Measurements from ENCODE around the gene TRIO. TPM values are rescaled to one million over a fixed set of nuclear protein-coding genes. Genes with fewer than 3 reads are reported as not detected.

TRIO gene
- polyA plus RNA-seq, 1 donor (not counting 4 experiments of a cell fraction or from before 2014, with no cell fraction given): 57.2 TPM

- peak overlapping the region; percentile 89 for H3K27ac ChIP-seq (ENCODE audit: control insufficient read depth, insufficient read depth, low read length)
- peak overlapping the region; percentile 71 for H3K9ac ChIP-seq (ENCODE audit: control insufficient read depth, extremely low read depth, insufficient read depth, low read length)
- no peaks in the 10 kb centered on the region for H3K36me3 ChIP-seq (ENCODE audit: control insufficient read depth in 2 of 2, extremely low read depth in 1 of 2, insufficient read depth in 2 of 2, low read length in 2 of 2)
- peak; percentile 69 for FAIRE-seq
- H3K79me2 ChIP-seq (ENCODE audit: control insufficient read depth, insufficient read depth, low read length): peaks cover 95% of the 10 kb centered on the region
- H2AFZ ChIP-seq (ENCODE audit: control insufficient read depth, low read length): no peak overlapping the region
- H3K4me2 ChIP-seq (ENCODE audit: control insufficient read depth, extremely low read depth, insufficient read depth, low read depth, low read length): peak overlapping the region; percentile 91
- H3K4me1 ChIP-seq (ENCODE audit: control insufficient read depth, extremely low read depth, insufficient read depth, low read length): peaks cover 58% of the 10 kb centered on the region
- H3K4me3 ChIP-seq (ENCODE audit: control insufficient read depth in 2 of 3, extremely low read depth in 1 of 3, insufficient read depth in 2 of 3, low read depth in 1 of 3, low read length in 3 of 3): peak overlapping the region in 2 of 3 experiments; percentile 63 to 64
- H3K9me3 ChIP-seq (ENCODE audit: control insufficient read depth, low read depth, low read length): no peaks in the 10 kb centered on the region
- peaks cover 17% of the 10 kb centered on the region for H3K9me1 ChIP-seq (ENCODE audit: control insufficient read depth, extremely low read depth, insufficient read depth, low read length)
- H4K20me1 ChIP-seq (ENCODE audit: control insufficient read depth, extremely low read depth, insufficient read depth, low read length): peaks cover 54% of the 10 kb centered on the region
- no peaks in the 10 kb centered on the region for H3K27me3 ChIP-seq (ENCODE audit: control insufficient read depth, extremely low read depth, insufficient read depth, low read length)
- peak; percentile 59 for DNase-seq (ENCODE audit: low read depth, low spot score)
- TF ChIP-seq, protein P1, sequence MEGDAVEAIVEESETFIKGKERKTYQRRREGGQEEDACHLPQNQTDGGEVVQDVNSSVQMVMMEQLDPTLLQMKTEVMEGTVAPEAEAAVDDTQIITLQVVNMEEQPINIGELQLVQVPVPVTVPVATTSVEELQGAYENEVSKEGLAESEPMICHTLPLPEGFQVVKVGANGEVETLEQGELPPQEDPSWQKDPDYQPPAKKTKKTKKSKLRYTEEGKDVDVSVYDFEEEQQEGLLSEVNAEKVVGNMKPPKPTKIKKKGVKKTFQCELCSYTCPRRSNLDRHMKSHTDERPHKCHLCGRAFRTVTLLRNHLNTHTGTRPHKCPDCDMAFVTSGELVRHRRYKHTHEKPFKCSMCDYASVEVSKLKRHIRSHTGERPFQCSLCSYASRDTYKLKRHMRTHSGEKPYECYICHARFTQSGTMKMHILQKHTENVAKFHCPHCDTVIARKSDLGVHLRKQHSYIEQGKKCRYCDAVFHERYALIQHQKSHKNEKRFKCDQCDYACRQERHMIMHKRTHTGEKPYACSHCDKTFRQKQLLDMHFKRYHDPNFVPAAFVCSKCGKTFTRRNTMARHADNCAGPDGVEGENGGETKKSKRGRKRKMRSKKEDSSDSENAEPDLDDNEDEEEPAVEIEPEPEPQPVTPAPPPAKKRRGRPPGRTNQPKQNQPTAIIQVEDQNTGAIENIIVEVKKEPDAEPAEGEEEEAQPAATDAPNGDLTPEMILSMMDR (optimal IDR thresholded peaks at IDR 0.05 in 1 of 3, IDR thresholded peaks at IDR 0.05 in 1 of 3, conservative IDR thresholded peaks at IDR 0.05 in 1 of 3; ENCODE audit: extremely low read depth in 1 of 3, insufficient read depth in 2 of 3, low read length in 3 of 3): no peak
- TF ChIP-seq EZH2 (IDR thresholded peaks at IDR 0.05; ENCODE audit: low read length): no peak
- dilution Hi-C loops (cut with MboI; ENCODE audit: extremely low pct_ligation_motif_present, low sequenced_read_pairs): no loop called here
These were observed 13.7 kb downstream of the TRIO start for GRCh38 chr5:14156650-14157492.

DNA sequence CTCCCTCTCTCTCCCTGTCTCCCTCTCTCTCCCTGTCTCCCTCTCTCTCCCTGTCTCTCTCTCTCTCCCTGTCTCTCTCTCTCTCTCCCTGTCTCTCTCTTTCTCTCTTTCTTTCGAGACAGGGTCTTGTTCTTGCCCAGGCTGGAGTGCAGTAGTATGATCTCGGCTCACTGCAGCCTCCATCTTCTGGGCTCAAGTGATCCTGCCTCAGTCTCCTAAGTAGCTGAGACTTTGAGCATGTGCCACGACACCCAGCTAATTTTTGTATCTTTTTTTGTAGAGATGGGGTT lies 14.3 kb downstream of the TRIO start:
- Histone ChIP-seq H3K9me1 (ENCODE audit: control insufficient read depth, extremely low read depth, insufficient read depth, low read length) (peaks cover 17% of the 10 kb centered on the region), H3K27me3 (ENCODE audit: control insufficient read depth, extremely low read depth, insufficient read depth, low read length) (no peaks in the 10 kb centered on the region), H2AFZ (ENCODE audit: control insufficient read depth, low read length) (no peak overlapping the region), H4K20me1 (ENCODE audit: control insufficient read depth, extremely low read depth, insufficient read depth, low read length) (peaks cover 57% of the 10 kb centered on the region), H3K9ac (ENCODE audit: control insufficient read depth, extremely low read depth, insufficient read depth, low read length) (peak overlapping the region; percentile 71), H3K36me3 (ENCODE audit: control insufficient read depth in 2 of 2, extremely low read depth in 1 of 2, insufficient read depth in 2 of 2, low read length in 2 of 2) (no peaks in the 10 kb centered on the region), H3K9me3 (ENCODE audit: control insufficient read depth, low read depth, low read length) (no peaks in the 10 kb centered on the region), H3K4me1 (ENCODE audit: control insufficient read depth, extremely low read depth, insufficient read depth, low read length) (peaks cover 61% of the 10 kb centered on the region), H3K79me2 (ENCODE audit: control insufficient read depth, insufficient read depth, low read length) (peaks cover 96% of the 10 kb centered on the region), H3K4me3 (ENCODE audit: control insufficient read depth in 2 of 3, extremely low read depth in 1 of 3, insufficient read depth in 2 of 3, low read depth in 1 of 3, low read length in 3 of 3) (peak overlapping the region in 2 of 3 experiments; percentile 63 to 64), H3K4me2 (ENCODE audit: control insufficient read depth, extremely low read depth, insufficient read depth, low read depth, low read length) (peak overlapping the region; percentile 91), H3K27ac (ENCODE audit: control insufficient read depth, insufficient read depth, low read length) (peak overlapping the region; percentile 89)
- DNase-seq (ENCODE audit: low read depth, low spot score): no peak
- no peak for FAIRE-seq
- TF ChIP-seq, protein P1 (optimal IDR thresholded peaks at IDR 0.05 in 1 of 3, IDR thresholded peaks at IDR 0.05 in 1 of 3, conservative IDR thresholded peaks at IDR 0.05 in 1 of 3; ENCODE audit: extremely low read depth in 1 of 3, insufficient read depth in 2 of 3, low read length in 3 of 3): no peak
- no peak for TF ChIP-seq EZH2 (IDR thresholded peaks at IDR 0.05; ENCODE audit: low read length)
- dilution Hi-C loops (cut with MboI; ENCODE audit: extremely low pct_ligation_motif_present, low sequenced_read_pairs): no loop called here

All from keratinocyte (primary cell).